WTC11 (cell line): Measurements from ENCODE around the gene RHBG.

Source experiments
- TF ChIP-seq, protein P1 (sequence below): sonication (generic); formaldehyde crosslinking; IDR thresholded peaks from 2 replicates; pipeline ENCODE4 v1.8.0; 2022; ENCODE audit warnings: mild to moderate bottlenecking, missing genetic modification reagents
- TF ChIP-seq, protein P2 (sequence below): fragments of 250-450 bp; sonication (Bioruptor Pico); IDR thresholded peaks from 2 replicates; pipeline ENCODE4 v1.9.0; 2021; ENCODE audit warnings: mild to moderate bottlenecking, borderline replicate concordance

DNA sequence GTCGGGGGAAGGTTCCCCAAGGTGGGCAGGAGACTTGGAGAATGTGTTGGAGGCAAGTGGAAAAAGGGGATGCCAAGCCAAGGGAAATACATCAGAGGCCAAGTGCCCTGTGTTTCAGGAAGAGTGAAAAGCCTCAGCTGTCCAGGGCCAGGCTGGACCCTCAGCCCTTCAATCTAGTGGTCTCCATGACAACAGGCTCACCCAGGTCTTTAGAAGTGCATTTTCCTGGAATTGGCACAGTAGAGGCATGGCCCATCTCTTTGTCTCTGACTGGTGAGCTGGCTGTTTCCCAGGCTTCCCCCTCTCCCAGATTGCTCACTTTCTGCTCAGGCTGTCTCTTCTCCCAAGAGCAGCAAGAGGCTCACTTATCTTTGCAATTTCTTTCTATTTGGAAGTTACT is 10.4 kb upstream of the RHBG start:
- TF ChIP-seq, protein P1, sequence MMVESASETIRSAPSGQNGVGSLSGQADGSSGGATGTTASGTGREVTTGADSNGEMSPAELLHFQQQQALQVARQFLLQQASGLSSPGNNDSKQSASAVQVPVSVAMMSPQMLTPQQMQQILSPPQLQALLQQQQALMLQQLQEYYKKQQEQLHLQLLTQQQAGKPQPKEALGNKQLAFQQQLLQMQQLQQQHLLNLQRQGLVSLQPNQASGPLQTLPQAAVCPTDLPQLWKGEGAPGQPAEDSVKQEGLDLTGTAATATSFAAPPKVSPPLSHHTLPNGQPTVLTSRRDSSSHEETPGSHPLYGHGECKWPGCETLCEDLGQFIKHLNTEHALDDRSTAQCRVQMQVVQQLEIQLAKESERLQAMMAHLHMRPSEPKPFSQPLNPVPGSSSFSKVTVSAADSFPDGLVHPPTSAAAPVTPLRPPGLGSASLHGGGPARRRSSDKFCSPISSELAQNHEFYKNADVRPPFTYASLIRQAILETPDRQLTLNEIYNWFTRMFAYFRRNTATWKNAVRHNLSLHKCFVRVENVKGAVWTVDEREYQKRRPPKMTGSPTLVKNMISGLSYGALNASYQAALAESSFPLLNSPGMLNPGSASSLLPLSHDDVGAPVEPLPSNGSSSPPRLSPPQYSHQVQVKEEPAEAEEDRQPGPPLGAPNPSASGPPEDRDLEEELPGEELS (CRISPR knock-in tag) = no peak
- TF ChIP-seq, protein P2, sequence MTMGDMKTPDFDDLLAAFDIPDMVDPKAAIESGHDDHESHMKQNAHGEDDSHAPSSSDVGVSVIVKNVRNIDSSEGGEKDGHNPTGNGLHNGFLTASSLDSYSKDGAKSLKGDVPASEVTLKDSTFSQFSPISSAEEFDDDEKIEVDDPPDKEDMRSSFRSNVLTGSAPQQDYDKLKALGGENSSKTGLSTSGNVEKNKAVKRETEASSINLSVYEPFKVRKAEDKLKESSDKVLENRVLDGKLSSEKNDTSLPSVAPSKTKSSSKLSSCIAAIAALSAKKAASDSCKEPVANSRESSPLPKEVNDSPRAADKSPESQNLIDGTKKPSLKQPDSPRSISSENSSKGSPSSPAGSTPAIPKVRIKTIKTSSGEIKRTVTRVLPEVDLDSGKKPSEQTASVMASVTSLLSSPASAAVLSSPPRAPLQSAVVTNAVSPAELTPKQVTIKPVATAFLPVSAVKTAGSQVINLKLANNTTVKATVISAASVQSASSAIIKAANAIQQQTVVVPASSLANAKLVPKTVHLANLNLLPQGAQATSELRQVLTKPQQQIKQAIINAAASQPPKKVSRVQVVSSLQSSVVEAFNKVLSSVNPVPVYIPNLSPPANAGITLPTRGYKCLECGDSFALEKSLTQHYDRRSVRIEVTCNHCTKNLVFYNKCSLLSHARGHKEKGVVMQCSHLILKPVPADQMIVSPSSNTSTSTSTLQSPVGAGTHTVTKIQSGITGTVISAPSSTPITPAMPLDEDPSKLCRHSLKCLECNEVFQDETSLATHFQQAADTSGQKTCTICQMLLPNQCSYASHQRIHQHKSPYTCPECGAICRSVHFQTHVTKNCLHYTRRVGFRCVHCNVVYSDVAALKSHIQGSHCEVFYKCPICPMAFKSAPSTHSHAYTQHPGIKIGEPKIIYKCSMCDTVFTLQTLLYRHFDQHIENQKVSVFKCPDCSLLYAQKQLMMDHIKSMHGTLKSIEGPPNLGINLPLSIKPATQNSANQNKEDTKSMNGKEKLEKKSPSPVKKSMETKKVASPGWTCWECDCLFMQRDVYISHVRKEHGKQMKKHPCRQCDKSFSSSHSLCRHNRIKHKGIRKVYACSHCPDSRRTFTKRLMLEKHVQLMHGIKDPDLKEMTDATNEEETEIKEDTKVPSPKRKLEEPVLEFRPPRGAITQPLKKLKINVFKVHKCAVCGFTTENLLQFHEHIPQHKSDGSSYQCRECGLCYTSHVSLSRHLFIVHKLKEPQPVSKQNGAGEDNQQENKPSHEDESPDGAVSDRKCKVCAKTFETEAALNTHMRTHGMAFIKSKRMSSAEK (CRISPR knock-in tag) = no peak
